OCI-LY7 (cell line): Measurements from ENCODE around the gene ZNF148.

Experiments
- EZH2phosphoT487 ChIP-seq: fragments of 200-600 bp; sonication (generic); IDR thresholded peaks from 2 replicates; pipeline ENCODE4 v1.6.1; 2018; ENCODE audit warnings: low read depth, borderline replicate concordance, mild to moderate bottlenecking, mixed run types, antibody characterized with exemption, low read length, moderate library complexity, mixed read lengths
- TF ChIP-seq, protein P1 (sequence below): fragments of 200-600 bp; sonication (generic); conservative IDR thresholded peaks from 2 replicates; pipeline ENCODE4 v1.5.1; 2014; ENCODE audit warnings: mild to moderate bottlenecking, antibody characterized with exemption, low read length, moderate library complexity, mixed read lengths

GRCh38 chr3:125302932-125303331, 72.2 kb downstream of the ZNF148 start:
- TF ChIP-seq, protein P1, sequence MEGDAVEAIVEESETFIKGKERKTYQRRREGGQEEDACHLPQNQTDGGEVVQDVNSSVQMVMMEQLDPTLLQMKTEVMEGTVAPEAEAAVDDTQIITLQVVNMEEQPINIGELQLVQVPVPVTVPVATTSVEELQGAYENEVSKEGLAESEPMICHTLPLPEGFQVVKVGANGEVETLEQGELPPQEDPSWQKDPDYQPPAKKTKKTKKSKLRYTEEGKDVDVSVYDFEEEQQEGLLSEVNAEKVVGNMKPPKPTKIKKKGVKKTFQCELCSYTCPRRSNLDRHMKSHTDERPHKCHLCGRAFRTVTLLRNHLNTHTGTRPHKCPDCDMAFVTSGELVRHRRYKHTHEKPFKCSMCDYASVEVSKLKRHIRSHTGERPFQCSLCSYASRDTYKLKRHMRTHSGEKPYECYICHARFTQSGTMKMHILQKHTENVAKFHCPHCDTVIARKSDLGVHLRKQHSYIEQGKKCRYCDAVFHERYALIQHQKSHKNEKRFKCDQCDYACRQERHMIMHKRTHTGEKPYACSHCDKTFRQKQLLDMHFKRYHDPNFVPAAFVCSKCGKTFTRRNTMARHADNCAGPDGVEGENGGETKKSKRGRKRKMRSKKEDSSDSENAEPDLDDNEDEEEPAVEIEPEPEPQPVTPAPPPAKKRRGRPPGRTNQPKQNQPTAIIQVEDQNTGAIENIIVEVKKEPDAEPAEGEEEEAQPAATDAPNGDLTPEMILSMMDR, result no peak
- no peak for TF ChIP-seq EZH2phosphoT487
